Measurements from ENCODE around the gene SSBP3.

Gene SSBP3

DNA sequence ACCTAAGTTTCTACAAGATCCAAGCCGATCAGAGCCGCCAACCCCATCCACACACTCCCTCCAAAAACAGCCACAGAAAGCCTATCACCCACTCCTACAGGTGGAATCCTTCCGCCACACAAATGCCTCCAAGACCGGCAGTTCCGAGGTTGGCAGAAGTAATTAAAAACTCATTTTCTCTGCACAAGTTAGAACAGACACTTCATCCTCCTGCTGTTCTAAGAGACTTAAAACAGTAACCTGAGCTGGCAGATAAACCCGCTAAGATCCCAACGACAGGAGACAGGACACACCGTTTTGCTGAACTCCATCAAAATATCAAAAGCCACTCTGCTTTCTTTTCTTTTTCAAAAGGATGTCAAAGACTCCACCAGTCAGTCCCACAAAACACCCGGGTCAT lies 2.8 kb downstream of the SSBP3 start:
- H2AFZ ChIP-seq (ENCODE audit: low read depth, low read length, severe bottlenecking), result no peak overlapping the region
- H3K79me2 ChIP-seq (ENCODE audit: insufficient read depth, low read length), result no peaks in the 10 kb centered on the region
- no peak overlapping the region for H3K4me3 ChIP-seq (ENCODE audit: insufficient read depth, low read length, poor library complexity, severe bottlenecking)
- H3K9ac ChIP-seq (ENCODE audit: low read length), result no peak overlapping the region
- no peaks in the 10 kb centered on the region for H3K9me3 ChIP-seq (ENCODE audit: insufficient read depth, low read length)
- no peaks in the 10 kb centered on the region; the same call in 1 of the 2 replicates for H4K20me1 ChIP-seq (ENCODE audit: low read depth, low read length)
- no peak overlapping the region for H3K4me2 ChIP-seq (ENCODE audit: low read depth, low read length, poor library complexity, severe bottlenecking)
- H3K9me2 ChIP-seq (replicated peaks; ENCODE audit: insufficient read depth, low read length), result no peaks in the 10 kb centered on the region
- H3K27ac ChIP-seq (ENCODE audit: low read depth, low read length), result no peak overlapping the region
- no peak for TF ChIP-seq EZH2phosphoT487 (conservative IDR thresholded peaks at IDR 0.05; ENCODE audit: low read length)
- TF ChIP-seq, protein P1, sequence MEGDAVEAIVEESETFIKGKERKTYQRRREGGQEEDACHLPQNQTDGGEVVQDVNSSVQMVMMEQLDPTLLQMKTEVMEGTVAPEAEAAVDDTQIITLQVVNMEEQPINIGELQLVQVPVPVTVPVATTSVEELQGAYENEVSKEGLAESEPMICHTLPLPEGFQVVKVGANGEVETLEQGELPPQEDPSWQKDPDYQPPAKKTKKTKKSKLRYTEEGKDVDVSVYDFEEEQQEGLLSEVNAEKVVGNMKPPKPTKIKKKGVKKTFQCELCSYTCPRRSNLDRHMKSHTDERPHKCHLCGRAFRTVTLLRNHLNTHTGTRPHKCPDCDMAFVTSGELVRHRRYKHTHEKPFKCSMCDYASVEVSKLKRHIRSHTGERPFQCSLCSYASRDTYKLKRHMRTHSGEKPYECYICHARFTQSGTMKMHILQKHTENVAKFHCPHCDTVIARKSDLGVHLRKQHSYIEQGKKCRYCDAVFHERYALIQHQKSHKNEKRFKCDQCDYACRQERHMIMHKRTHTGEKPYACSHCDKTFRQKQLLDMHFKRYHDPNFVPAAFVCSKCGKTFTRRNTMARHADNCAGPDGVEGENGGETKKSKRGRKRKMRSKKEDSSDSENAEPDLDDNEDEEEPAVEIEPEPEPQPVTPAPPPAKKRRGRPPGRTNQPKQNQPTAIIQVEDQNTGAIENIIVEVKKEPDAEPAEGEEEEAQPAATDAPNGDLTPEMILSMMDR (IDR thresholded peaks at IDR 0.05; ENCODE audit: insufficient read depth, low read length, poor library complexity, severe bottlenecking), result no peak
- H3K36me3 ChIP-seq (ENCODE audit: low read length), result no peaks in the 10 kb centered on the region
- H3K27me3 ChIP-seq (ENCODE audit: low read length), result no peaks in the 10 kb centered on the region
- 0 out of 2 replicates have a peak, but pooled peaks cover 6% of the 10 kb centered on the region for H3F3A ChIP-seq (ENCODE audit: insufficient read depth)

DNA sequence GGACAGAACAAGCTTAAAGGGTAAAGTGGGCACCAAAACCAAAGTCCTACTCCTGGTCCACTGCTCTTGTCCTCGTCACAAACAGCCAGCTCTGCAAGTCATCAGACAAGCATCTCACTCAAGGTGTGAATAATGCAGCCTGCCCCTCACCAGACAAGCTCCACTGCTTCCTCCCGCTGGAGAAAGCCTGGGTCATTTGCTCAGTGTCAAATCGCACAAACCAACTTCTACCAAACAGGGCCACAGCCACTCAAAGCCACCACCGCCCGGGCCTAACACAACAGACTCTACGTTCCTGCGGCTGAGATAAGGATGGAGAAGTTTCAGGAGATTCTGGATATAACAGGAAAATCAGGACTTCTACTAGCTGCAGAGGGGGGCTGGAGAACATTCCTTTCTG lies 3.3 kb downstream of the SSBP3 start:
- H3F3A ChIP-seq (ENCODE audit: insufficient read depth), result 0 out of 2 replicates have a peak, but pooled peaks cover 1% of the 10 kb centered on the region

DNA sequence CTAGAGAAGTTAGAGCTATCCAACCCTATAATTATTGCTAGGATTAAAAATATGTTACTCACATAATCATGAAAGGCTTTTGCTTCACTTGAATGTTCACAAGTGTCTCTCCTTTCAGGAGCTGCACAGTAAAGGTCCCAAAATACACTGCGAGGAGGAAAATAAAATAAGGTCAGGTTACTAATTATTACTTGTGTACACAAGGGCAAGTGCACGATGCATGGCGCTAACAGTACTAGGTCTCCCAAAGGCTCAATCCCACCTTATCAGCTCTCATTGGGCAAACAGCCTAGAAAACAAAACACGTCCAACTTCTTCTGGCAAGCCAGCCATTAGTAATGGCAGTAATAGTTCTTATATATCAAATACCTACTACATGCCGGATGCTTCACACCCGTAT lies 4.4 kb downstream of the SSBP3 start:
- H3K36me3 ChIP-seq (ENCODE audit: low read length), result no peaks in the 10 kb centered on the region
- H3F3A ChIP-seq (ENCODE audit: insufficient read depth), result no peaks in the 10 kb centered on the region
- TF ChIP-seq, protein P1 (IDR thresholded peaks at IDR 0.05; ENCODE audit: insufficient read depth, low read length, poor library complexity, severe bottlenecking), result no peak
- no peak for TF ChIP-seq EZH2phosphoT487 (conservative IDR thresholded peaks at IDR 0.05; ENCODE audit: low read length)
- H3K9me2 ChIP-seq (replicated peaks; ENCODE audit: insufficient read depth, low read length), result no peaks in the 10 kb centered on the region
- no peaks in the 10 kb centered on the region for H3K79me2 ChIP-seq (ENCODE audit: insufficient read depth, low read length)
- no peak overlapping the region for H3K9ac ChIP-seq (ENCODE audit: low read length)
- no peak overlapping the region for H3K27ac ChIP-seq (ENCODE audit: low read depth, low read length)
- H3K4me3 ChIP-seq (ENCODE audit: insufficient read depth, low read length, poor library complexity, severe bottlenecking), result no peak overlapping the region
- H2AFZ ChIP-seq (ENCODE audit: low read depth, low read length, severe bottlenecking), result no peak overlapping the region
- H3K4me2 ChIP-seq (ENCODE audit: low read depth, low read length, poor library complexity, severe bottlenecking), result no peak overlapping the region
- H3K27me3 ChIP-seq (ENCODE audit: low read length), result no peaks in the 10 kb centered on the region
- H3K9me3 ChIP-seq (ENCODE audit: insufficient read depth, low read length), result no peaks in the 10 kb centered on the region
- H4K20me1 ChIP-seq (ENCODE audit: low read depth, low read length), result no peaks in the 10 kb centered on the region; the same call in 1 of the 2 replicates

More for the DNA sequence above, 3.3 kb downstream of the SSBP3 start:
- Histone ChIP-seq H3K4me2 (ENCODE audit: low read depth, low read length, poor library complexity, severe bottlenecking) (no peak overlapping the region), H2AFZ (ENCODE audit: low read depth, low read length, severe bottlenecking) (no peak overlapping the region), H3K27me3 (ENCODE audit: low read length) (no peaks in the 10 kb centered on the region), H3K27ac (ENCODE audit: low read depth, low read length) (no peak overlapping the region), H3K9ac (ENCODE audit: low read length) (no peak overlapping the region), H3K9me3 (ENCODE audit: insufficient read depth, low read length) (no peaks in the 10 kb centered on the region), H3K36me3 (ENCODE audit: low read length) (no peaks in the 10 kb centered on the region), H4K20me1 (ENCODE audit: low read depth, low read length) (no peaks in the 10 kb centered on the region; the same call in 1 of the 2 replicates), H3K79me2 (ENCODE audit: insufficient read depth, low read length) (no peaks in the 10 kb centered on the region), H3K9me2 (replicated peaks; ENCODE audit: insufficient read depth, low read length) (no peaks in the 10 kb centered on the region), H3K4me3 (ENCODE audit: insufficient read depth, low read length, poor library complexity, severe bottlenecking) (no peak overlapping the region)
- TF ChIP-seq, protein P1 (IDR thresholded peaks at IDR 0.05; ENCODE audit: insufficient read depth, low read length, poor library complexity, severe bottlenecking), result no peak
